Activated CD8-positive, alpha-beta memory T cell treated with anti-CD3 and anti-CD28 coated beads, Interleukin-2, amount 50 U/mL, for 4 hours (primary cell): ENCODE measurements around the gene ATP10B.

Experiments used
- DNase-seq: peaks from one replicate; pipeline ENCODE4 v3.0.0-alpha.2; 2020

Gene ATP10B

DNA sequence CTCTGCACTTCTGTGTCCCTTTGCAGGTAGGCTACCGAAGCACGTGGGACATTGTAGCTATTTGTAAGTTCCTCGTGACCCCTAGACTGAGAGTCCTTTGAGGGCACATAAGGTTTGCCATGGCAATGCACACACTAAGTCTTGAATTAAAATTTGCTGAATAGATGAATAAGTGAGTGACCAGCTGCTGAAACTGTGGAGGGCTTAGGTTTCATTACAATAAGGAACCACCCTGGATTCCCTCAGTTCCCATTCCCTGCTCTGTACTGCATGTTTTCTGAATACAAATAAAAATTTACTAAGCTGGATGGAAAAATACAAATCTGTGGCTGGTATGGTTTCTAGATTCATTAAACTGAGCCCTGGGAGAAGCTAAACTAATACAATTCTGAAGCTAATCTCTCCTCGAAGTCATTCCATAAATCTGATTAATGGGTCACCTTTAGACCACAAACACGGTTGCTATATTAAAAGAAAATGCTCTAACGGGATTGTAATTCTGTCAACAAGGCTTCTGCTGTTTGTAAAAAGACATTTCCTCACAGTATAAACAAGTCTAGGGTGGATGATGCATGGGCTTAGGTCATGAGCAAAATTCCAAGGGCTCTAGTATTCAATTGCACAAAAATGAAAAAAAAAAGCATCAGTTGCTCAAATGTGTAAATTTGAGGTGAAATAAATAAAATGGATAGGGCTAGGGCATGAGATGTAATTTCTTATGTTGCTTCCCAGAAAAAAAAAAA, 172.3 kb downstream of the ATP10B start:
- DNase-seq = no peak

DNA sequence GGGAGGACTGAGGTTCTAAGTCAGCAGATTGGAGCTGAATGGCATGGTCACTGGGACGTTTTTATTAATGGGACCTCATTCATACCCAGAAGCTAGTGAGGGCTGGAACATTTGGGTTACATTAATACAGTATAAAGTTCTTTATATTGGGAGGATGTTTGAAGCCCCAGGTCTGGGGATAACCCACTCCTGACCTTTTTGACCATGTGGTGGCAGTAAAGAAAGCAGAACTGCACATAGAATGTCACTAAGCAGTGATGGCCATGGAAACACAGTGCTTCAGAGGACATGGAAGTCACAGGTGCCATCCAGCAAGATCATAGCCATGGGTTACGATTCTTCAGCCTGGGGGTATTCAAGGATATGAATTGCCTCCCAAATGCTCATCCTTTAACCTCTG, 176.0 kb downstream of the ATP10B start:
- DNase-seq = no peak

DNA sequence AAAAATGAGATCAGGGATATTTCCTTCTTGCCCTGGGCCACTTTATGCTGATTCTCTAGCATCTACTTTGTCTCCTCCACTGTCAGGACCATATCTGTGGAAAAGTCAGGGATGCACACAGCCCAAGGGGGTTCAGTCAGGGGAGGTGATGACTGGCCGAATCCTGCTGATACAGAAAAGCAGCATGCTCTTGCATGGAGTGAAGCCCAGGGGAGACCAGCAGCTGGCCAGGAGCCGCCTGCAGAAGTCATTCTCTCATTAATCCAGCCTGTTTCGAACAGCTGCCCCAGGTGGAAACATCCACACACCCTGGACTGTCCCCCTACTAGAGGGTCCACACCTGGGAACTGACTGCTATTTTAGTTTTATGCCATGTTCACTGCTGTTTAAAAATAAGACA, 177.1 kb downstream of the ATP10B start:
- no peak for DNase-seq

- DNase-seq = no peak
Observed at GRCh38 chr5:160672521-160672920, 179.5 kb downstream of the ATP10B start.

DNA sequence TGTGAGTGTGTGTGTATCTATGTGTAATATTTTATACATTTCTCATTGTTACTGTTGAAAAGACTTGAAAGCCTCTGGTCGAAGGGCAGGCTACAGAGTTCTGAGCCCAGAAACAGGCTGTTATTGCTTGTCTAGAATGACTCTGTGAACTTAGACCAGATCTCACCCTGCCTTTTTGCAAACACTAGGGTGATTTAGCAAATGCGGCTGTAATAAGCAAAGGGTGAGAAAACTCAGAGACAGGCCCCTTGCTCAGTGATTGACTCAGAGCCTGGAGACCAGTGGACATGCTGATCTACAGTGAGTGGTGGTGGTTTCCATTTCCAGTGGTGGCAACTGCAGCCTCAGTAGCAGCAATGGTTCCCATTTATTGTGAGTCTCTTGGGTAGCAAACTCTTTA, 183.7 kb downstream of the ATP10B start:
- no peak for DNase-seq

GRCh38 chr5:160667160-160667559, 184.9 kb downstream of the ATP10B start:
- DNase-seq = no peak

DNA sequence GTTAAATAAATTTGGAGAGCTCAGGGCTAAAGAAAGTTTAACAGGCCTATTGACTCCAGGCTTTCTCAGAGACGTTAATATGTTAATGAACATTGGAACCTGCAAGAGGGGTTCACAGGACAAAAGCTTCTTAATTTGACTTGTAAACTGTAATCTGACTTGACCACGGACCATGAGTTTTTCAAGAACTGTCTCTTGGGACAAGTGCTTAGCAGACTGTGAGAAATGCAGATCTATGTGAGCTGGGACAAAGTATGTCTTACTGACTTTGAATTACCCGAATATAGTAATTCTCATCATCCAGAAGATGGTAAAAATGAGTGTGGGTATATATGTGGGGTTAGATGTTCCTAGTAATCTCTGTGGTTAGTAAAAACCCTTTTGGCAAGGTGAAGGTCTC, 186.6 kb downstream of the ATP10B start:
- no peak for DNase-seq

DNA sequence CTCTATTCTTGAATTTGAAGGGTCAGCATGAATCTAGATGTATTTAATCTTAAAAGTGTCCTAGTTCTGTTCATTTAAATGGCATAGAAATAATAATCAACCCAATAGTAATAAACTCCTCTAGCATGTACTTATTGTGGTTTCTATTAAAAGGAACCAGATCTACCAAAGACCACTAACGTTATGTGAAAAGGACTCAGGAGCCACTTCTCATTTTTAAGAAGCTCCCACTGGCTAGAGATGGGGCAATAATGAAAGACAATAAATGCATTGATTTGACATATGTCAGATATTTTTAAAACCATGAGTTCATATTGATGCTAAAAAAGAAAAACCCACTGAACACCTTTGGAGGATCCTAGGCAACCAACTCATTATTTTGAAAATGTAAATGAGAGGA, 191.9 kb downstream of the ATP10B start:
- DNase-seq = no peak

DNA sequence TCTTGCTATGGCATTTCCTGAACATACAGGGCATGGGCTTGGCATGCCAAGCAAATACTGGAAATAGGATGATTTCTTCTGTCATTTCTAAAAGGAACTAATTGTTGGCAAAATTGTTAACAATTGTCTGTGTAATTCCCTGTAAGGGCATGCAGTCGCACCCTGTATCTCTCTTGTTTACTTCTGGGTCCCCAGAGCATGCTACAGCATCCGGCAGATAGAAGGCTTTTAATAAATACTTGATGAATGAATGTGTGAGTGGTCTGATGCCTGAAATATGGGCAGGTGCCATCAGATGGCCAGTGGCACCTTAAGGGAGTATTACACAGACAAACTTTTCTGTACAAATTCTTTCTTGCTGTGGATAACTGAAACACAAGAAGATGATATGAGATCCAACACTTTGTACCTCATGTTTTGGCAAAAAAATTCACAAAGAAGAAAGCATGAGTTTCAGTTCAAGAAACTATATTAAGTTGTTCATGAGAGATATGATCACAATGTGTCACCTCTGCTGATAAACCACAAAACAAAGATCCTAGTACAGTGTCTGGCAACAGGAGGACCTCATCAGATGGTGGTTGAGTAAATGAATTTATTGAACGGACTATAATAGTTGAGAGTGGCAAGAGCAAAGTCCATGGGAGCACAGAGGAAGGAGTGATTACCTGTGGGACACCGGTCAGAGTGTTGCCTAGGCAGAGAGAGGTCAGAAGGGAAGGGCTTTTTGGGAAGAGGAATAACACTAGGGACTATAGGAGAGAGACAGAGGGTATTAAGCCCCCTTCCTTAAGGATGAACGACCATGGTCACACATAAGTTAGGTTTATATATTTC, 194.2 kb downstream of the ATP10B start:
- no peak for DNase-seq

DNA sequence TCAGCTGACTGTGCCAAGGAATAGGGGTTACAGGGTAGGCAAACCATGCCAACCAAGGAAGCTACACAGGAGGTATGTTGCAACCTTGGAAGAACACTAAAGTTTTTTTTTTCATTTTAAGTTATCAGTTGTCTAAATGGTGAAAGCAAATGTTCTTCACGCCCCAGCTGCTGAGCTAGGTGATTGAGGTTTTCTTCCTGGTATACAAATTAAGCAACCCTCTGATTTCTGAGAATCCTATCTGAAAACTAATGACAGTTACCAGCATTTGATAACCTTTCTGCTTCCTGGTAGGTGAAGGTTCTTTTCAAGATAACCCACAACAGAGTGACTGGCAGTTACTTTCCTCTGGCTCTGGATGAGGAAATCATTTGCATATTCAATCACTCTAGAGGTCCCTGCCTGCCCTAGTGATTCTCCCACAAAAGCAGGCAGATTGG, 194.9 kb downstream of the ATP10B start:
- no peak for DNase-seq

GRCh38 chr5:160655717-160656116, 196.3 kb downstream of the ATP10B start:
- DNase-seq = no peak

DNA sequence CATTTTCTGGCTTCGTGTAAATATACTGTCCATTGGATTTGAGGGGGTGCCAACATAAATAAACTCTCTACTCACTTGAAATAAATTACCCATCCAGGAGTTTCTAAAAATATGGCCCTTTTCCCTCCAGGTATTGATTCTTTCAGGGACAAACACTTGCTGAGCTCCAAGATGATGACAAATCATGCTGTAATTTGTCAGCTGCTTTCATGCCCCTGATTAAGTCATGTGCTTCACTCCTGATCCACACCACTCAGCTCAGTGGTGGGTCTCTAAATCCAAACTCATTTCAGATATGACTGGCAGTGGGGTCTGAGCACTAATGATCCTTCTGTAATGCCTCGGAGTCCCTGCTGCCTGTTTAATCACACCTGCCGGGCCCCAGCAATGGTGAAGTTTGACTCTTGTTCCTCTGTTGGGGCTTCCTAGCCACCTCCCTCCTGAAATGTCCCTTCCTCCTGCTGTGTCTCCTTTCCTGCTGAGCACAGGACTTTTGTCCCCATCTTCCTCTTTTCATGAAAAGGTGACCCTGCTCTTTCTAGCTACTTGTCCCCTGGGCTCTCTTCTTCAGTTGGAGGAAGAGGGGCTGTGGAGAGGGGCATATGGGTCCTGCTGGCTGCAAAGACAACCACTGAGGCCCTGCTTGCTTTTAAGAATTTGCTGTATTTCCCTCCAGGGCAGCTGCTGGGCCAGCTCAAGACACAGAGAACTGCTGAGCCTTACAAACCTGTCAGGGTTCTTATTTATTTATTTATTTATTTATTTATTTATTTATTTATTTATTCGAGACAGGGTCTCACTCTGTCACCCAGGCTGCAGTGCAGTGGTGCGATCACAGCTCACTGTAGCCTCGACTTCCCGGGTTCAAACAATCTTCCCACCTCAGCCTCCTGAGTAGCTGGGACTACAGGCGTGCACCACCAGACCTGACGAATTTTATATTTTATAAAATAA, 200.0 kb downstream of the ATP10B start:
- DNase-seq = no peak

GRCh38 chr5:160649304-160649703, 202.7 kb downstream of the ATP10B start:
- DNase-seq = no peak

- no peak for DNase-seq
Observed at GRCh38 chr5:160646033-160646432, 206.0 kb downstream of the ATP10B start.

- DNase-seq = no peak
Observed at GRCh38 chr5:160643616-160644240, 208.3 kb downstream of the ATP10B start.

- DNase-seq = no peak
Observed at GRCh38 chr5:160641405-160641804, 210.6 kb downstream of the ATP10B start.

DNA sequence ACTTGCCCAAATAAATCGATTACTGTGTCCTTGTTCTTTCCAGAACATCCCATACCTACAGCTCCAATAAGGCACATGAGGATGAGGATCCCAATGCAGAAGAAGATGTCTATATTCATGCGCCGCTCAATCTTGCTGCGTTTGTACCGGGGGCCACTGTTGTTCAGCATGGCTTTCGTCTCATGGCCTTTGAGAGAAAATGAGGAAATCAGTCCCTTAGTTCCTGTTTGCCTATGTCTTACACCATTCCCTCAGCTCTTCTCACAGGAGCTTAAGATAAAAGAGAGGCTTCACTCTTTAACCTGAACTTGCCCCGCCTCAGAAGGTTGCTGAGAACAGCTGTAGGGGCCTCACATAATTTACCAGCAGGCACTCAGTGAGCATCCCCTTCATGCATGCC, 211.6 kb downstream of the ATP10B start:
- DNase-seq = no peak

GRCh38 chr5:160638161-160638742, 213.8 kb downstream of the ATP10B start:
- DNase-seq = no peak

DNA sequence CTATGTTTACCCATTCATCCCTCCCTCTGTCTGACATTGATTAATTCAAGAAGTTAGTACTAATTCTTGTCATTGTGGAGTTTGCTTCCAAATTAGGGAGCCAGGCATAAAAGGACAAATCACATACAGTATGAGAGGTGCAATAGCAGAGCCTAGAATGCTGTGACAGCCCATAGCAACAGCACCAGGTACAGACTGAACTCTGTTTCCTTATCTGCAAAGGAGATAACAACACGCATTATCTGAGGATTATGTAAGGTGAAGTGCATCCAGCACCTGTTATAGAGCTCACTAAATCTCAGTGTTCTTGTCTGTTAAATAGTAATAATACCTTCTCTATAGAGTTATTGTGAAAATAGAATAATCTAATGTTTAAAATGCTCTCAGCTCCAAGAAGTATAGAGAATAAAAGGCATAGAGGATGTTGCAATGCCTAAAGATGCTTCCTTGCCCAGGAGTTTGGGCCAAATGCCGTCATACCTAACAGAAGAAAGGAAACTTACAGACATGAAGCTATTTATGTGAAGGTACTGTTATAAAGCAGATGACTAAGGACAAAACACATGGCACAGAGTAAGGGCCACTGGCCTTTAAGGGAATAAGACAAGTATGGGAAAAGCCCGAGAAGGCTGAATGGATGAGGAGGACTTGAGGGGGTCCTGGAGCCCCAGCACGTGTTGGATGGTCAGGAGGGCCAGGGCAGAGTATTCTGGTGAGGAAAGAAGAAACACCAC, 214.5 kb downstream of the ATP10B start:
- no peak for DNase-seq

DNA sequence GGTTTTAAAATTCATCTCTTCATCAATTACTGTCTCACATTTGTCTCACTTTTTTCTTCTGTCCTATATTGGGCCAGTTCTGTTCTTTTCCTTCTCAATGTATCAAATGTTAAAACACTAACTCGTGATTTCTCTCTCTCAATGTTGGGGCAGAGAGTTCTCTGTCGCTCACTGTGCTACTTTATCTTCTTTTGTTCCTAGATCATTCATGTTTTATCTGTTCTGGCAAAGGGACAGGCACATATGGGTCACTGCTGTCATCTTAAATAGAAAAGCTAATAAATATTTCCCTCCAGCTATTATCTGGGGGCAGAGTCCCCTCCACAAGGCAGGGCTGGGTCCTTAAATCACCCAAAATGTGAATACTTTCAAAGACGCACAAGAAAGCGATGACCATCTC, 216.3 kb downstream of the ATP10B start:
- DNase-seq = no peak

GRCh38 chr5:160635046-160635445, 217.0 kb downstream of the ATP10B start:
- DNase-seq = no peak

- no peak for DNase-seq
Observed at GRCh38 chr5:160629003-160629402, 223.0 kb downstream of the ATP10B start.
